ENCODE data around the gene NID2.

The NID2 gene

GRCh38 chr14:52000019-52000582, 68.8 kb downstream of the NID2 start:
- no peak for DNase-seq (ENCODE audit: low read depth in 3 of 3)

GRCh38 chr14:51999084-51999483, 69.8 kb downstream of the NID2 start:
- no peak for DNase-seq (ENCODE audit: low read depth in 3 of 3)

GRCh38 chr14:51998348-51998747, 70.5 kb downstream of the NID2 start:
- no peak for DNase-seq (ENCODE audit: low read depth in 3 of 3)

GRCh38 chr14:51996148-51996746, 72.6 kb downstream of the NID2 start:
- no peak for DNase-seq (ENCODE audit: low read depth in 3 of 3)

- no peak for DNase-seq (ENCODE audit: low read depth in 3 of 3)
Observed at GRCh38 chr14:51993285-51993920, 75.5 kb downstream of the NID2 start.

GRCh38 chr14:51990488-51990887, 78.4 kb downstream of the NID2 start:
- DNase-seq (ENCODE audit: low read depth in 3 of 3) = no peak

- peak; percentile 81 to 90 (median 85) for DNase-seq (ENCODE audit: low read depth in 3 of 3)
Observed at GRCh38 chr14:51989293-51990234, 79.3 kb downstream of the NID2 start, which contains the start of gene RTRAF. Gene RTRAF (plus strand): TSS chr14:51989546. CDS start chr14:51989640, 94 bp downstream.

- DNase-seq (ENCODE audit: low read depth in 3 of 3) = no peak
Observed at GRCh38 chr14:51988221-51988620, 80.6 kb downstream of the NID2 start.

GRCh38 chr14:51981218-51981854, 87.5 kb downstream of the NID2 start:
- no peak for DNase-seq (ENCODE audit: low read depth in 3 of 3)

GRCh38 chr14:51979088-51979709, 89.7 kb downstream of the NID2 start:
- DNase-seq (ENCODE audit: low read depth in 3 of 3) = peak; percentile 74 to 82 (median 79)

GRCh38 chr14:51978681-51979085, 90.2 kb downstream of the NID2 start:
- DNase-seq (ENCODE audit: low read depth in 3 of 3) = no peak

- DNase-seq (ENCODE audit: low read depth in 3 of 3) = no peak
Observed at GRCh38 chr14:51977075-51977474, 91.8 kb downstream of the NID2 start.

- DNase-seq (ENCODE audit: low read depth in 3 of 3) = no peak
Observed at GRCh38 chr14:51972566-51972965, 96.3 kb downstream of the NID2 start.

- no peak for DNase-seq (ENCODE audit: low read depth in 3 of 3)
Observed at GRCh38 chr14:51969852-51970540, 98.9 kb downstream of the NID2 start.

GRCh38 chr14:51967521-51967920, 101.3 kb downstream of the NID2 start:
- DNase-seq (ENCODE audit: low read depth in 3 of 3) = no peak

GRCh38 chr14:51963286-51963685, 105.6 kb downstream of the NID2 start:
- DNase-seq (ENCODE audit: low read depth in 3 of 3) = no peak

- no peak for DNase-seq (ENCODE audit: low read depth in 3 of 3)
Observed at GRCh38 chr14:51962711-51963110, 106.1 kb downstream of the NID2 start.

GRCh38 chr14:51960866-51961265, 108.0 kb downstream of the NID2 start:
- DNase-seq (ENCODE audit: low read depth in 3 of 3) = no peak

- DNase-seq (ENCODE audit: low read depth in 3 of 3) = no peak
Observed at GRCh38 chr14:51959928-51960327, 108.9 kb downstream of the NID2 start.

- DNase-seq (ENCODE audit: low read depth in 3 of 3) = no peak
Observed at GRCh38 chr14:51957950-51958349, 110.9 kb downstream of the NID2 start.
